HUES64 (cell line): ENCODE data around the gene SAMD1.
A peak's percentile ranks its signal among the peaks of the same experiment; 100 is the strongest.

Experiments
- H3K27ac ChIP-seq: 2 replicates; pipeline ENCODE4 v1.7.0; 2013; ENCODE audit warnings: low read depth, low read length, inconsistent platforms
- H3K27me3 ChIP-seq: 2 replicates; pipeline ENCODE4 v1.6.1; 2013; ENCODE audit warnings: mild to moderate bottlenecking, low read length; ENCODE audit not compliant: insufficient read depth
- H3K36me3 ChIP-seq: 2 replicates; pipeline ENCODE4 v1.6.1; 2013; ENCODE audit warnings: mild to moderate bottlenecking, low read length; ENCODE audit not compliant: insufficient read depth
- H3K4me1 ChIP-seq: 2 replicates; pipeline ENCODE4 v1.6.1; 2013; ENCODE audit warnings: mild to moderate bottlenecking, low read length, moderate library complexity; ENCODE audit not compliant: insufficient read depth
- H3K4me3 ChIP-seq: 2 replicates; pipeline ENCODE4 v1.5.1; 2013; ENCODE audit warnings: mild to moderate bottlenecking, low read length, moderate library complexity
- H3K9ac ChIP-seq: 2 replicates; pipeline ENCODE4 v1.6.1; 2013; ENCODE audit warnings: mild to moderate bottlenecking, low read depth, low read length
- H3K9me3 ChIP-seq: 2 replicates; pipeline ENCODE4 v1.6.1; 2013; ENCODE audit warnings: low read depth, low read length; ENCODE audit not compliant: insufficient read depth
- WGBS: fragments of 150-250, 120-280 bp; methylation state at CpG from one replicate; pipeline ENCODE4 v1.1.7; 2013; ENCODE audit warnings: missing lambda C conversion rate; 5-methylcytosine and 5-hydroxymethylcytosine counted together

The SAMD1 gene

DNA sequence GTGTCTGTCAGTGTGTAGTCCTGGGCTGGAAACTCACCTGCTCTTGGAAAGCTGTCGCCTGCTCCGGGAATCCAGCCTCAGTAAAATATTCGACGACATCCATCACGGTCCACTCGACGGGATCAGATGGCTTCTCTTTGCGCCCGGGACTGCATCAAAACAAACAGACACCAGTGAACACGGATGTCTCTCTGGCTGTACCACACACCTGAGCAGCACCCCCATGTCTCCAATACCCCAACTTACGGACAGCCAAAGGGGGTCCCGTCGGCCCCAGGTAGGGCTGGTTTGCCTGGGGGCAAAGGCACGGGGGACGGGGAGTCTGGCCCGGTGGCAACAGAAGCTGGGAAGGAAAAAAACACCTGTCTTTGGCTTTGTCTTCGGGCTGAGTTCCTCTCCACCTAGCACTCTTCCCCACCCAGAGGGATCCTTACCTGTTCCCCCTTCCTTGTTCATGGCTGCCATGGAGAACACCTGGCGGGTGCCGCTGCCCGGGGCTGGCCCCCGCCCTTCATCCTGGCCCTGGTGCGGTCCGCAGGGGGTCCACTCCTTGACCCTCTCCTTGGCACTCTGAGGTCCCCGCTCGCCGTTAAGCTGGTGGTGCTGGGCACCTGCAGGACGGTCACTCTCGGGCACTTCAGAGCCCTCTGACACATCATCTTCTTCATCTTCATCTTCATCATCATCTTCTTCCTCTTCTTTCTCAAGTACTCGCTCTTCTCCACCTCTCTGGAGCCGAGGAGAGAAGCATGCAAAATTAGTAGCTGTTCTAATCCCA, 1.7 kb downstream of the SAMD1 start:
- Histone ChIP-seq H3K27ac (no peak overlapping the region), H3K9ac (no peak overlapping the region)
- 89% methylated on average over 30 of the region's 30 CpGs for WGBS

DNA sequence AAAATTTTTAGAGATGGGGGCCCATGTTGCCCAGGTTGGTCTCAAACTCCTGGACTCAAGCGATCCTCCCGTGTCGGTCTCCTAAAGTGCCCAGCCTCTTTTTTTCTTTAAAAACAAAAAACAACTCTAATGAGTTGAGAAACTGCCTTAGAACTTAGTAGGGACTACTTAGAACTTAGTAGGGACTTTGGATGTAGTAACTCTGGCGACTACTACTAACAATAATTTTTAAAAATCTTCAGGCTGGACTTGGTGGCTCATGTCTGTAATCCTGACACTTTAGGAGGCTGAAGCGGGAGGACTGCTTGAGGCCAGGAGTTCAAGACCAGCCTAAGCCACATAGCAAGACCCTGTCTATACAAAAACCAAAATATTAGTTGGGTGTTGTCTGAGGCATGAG, 4.5 kb downstream of the SAMD1 start:
- WGBS, result 85% methylated on average over 5 of the region's 5 CpGs
- H3K27ac ChIP-seq, result no peak overlapping the region
- H3K9ac ChIP-seq, result no peak overlapping the region
- peaks cover 17% of the 10 kb centered on the region for H3K36me3 ChIP-seq
- H3K4me1 ChIP-seq, result peaks cover 3% of the 10 kb centered on the region; the same call in 1 of the 2 replicates
- H3K4me3 ChIP-seq, result peak overlapping the region; percentile 47; the same call in 1 of the 2 replicates
- H3K9me3 ChIP-seq, result no peaks in the 10 kb centered on the region
- peaks cover 6% of the 10 kb centered on the region for H3K27me3 ChIP-seq

More for the DNA sequence above, 1.7 kb downstream of the SAMD1 start:
- peak overlapping the region; percentile 69 for H3K4me3 ChIP-seq
- H3K9me3 ChIP-seq, result peaks cover 7% of the 10 kb centered on the region
- peaks cover 3% of the 10 kb centered on the region; the same call in 1 of the 2 replicates for H3K4me1 ChIP-seq
- H3K36me3 ChIP-seq, result peaks cover 17% of the 10 kb centered on the region
- peaks cover 6% of the 10 kb centered on the region for H3K27me3 ChIP-seq

GRCh38 chr19:14085309-14085995, 5.1 kb downstream of the SAMD1 start, which contains the start of gene C19orf67:
TSS of gene C19orf67 (minus strand) at chr19:14085783. CDS start at chr19:14085627, 156 bp downstream.
- WGBS, result 66% methylated on average over 54 of the region's 54 CpGs
- Histone ChIP-seq H3K27me3 (peaks cover 6% of the 10 kb centered on the region), H3K9ac (no peak within 1 kb of the TSS; the same call in 1 of the 2 replicates), H3K36me3 (peaks cover 17% of the 10 kb centered on the region), H3K9me3 (no peaks in the 10 kb centered on the region), H3K4me1 (peaks cover 3% of the 10 kb centered on the region; the same call in 1 of the 2 replicates), H3K27ac (no peak within 1 kb of the TSS), H3K4me3 (peak within 1 kb of the TSS; percentile 47)

GRCh38 chr19:14082675-14082960, 7.9 kb downstream of the SAMD1 start:
- WGBS, result 54% methylated on average over 1 of the region's 1 CpG
- Histone ChIP-seq H3K27me3 (peaks cover 2% of the 10 kb centered on the region; the same call in 1 of the 2 replicates), H3K27ac (no peak overlapping the region), H3K9ac (no peak overlapping the region), H3K4me3 (no peak overlapping the region), H3K36me3 (peaks cover 4% of the 10 kb centered on the region; the same call in 1 of the 2 replicates), H3K4me1 (no peaks in the 10 kb centered on the region), H3K9me3 (no peaks in the 10 kb centered on the region)

DNA sequence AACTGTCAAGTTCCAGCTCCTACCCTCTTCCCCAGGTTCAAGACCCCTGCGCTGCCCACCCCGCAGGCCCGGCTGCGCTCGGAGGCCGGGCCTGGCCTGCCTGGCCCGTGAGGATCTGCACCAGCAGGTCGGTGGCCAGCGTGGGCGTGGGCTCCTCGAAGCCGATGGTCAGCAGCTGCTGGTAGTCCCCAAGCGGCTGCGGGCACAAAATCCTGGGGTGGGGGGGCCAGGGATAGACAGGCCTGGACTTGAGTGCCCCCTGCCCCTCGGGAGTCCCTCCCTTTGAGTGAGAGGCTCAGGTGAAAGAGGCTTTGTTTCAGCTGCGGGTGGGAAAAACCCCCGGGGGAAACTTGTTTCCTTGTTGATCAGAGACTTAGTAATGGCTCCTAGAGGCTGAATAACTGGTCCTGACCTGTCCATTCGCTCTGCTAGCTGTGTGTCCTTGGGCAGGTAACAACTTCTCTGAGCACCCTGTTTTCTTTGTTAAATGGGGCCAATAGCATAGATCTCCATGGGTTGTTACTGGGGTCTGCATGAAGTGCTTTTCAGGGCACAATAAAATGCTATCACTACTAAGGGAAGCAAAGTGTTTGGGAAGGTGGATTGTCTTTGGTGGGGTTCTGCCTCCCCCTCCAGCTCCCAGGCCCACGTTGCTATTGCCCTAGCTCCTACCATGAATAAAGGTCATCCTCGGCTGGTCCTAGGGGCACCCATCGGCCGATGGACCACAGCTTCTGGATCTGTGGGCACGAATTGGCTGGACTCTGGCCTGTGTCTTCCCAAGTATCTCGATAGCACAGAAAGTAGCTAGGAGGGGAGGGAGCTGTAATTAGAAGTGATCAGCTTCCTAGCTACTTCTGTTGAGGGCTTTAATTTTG, 8.5 kb downstream of the SAMD1 start:
- H3K36me3 ChIP-seq, result no peaks in the 10 kb centered on the region
- H3K9ac ChIP-seq, result peak overlapping the region; percentile 46
- 35% methylated on average over 24 of the region's 24 CpGs for WGBS
- H3K27ac ChIP-seq, result no peak overlapping the region
- H3K9me3 ChIP-seq, result no peaks in the 10 kb centered on the region
- H3K27me3 ChIP-seq, result peaks cover 2% of the 10 kb centered on the region; the same call in 1 of the 2 replicates
- H3K4me1 ChIP-seq, result no peaks in the 10 kb centered on the region
- H3K4me3 ChIP-seq, result peak overlapping the region; percentile 73

DNA sequence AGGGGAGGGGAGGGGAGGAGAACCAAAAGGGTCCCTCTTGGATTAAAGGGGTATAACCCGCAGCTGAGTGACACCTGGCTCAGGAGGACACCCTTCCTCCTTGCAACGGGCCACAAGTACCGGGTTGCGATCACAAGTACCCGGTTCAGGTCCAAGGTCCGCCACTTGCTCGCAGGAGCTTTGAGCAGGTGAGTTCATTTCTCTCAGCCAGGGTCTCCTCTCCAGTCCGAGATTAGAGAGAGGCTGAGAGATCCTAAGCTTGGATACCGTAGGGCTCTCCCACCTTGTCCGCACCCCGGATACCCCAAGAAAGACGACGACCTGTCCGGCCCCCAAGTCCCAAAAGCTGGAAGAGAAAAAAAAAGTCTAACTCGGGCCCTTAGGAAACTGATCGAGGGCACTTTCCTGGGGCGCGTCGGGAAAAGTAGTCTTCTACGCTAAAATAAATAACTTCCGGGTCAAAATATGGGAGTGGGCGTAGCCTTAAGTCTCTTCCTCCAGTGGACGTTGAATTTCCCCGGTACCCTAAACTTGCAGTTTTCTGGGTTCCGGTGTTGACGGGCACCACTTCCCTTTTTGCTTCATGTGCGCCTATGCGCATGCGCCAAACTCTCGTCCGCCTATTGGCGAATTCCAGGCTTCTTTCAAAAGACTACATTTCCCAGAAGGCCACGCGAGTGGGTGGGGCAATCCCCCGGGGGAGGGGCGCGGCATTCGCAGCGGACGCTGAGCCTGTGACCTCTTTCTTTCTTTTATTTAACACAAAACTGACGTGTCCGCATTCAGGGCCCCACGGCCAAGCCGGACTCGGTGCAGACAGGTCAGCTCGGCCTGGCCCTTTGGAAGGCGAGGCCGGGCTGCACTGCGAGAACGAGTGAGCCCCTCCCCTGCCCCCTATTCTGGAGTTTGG, 9.4 kb downstream of the SAMD1 start:
- no peaks in the 10 kb centered on the region for H3K36me3 ChIP-seq
- WGBS, result 2% methylated on average over 50 of the region's 50 CpGs
- peak overlapping the region; percentile 73 for H3K4me3 ChIP-seq
- H3K27me3 ChIP-seq, result peaks cover 4% of the 10 kb centered on the region
- H3K27ac ChIP-seq, result 0 out of 2 replicates have a peak overlapping the region, but pooled peaks have one; percentile 19
- H3K9ac ChIP-seq, result peak overlapping the region; percentile 68
- H3K4me1 ChIP-seq, result no peaks in the 10 kb centered on the region
- H3K9me3 ChIP-seq, result no peaks in the 10 kb centered on the region

DNA sequence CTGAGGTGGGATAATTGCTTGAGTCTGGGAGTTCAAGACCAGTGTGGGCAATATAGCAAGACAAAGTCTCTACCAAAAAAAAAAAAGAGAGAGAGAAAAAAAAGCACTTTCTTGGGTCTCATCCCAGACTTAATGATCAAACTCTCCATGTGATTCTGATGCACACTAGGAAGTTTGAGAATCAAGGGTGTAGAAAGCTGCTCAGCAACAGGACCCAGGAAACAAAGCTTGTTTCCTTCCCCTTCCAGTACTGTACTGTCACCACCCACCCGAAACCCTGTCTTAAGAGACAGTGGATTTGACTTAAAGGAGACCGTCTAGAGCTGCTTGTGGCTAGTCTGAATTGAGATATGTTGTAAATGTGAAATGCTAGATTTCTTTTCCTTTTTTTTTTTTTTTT, 12.1 kb downstream of the SAMD1 start:
- H3K27me3 ChIP-seq, result peaks cover 30% of the 10 kb centered on the region
- H3K4me3 ChIP-seq, result no peak overlapping the region
- no peaks in the 10 kb centered on the region for H3K9me3 ChIP-seq
- H3K27ac ChIP-seq, result no peak overlapping the region
- H3K36me3 ChIP-seq, result no peaks in the 10 kb centered on the region
- no peaks in the 10 kb centered on the region; the same call in 1 of the 2 replicates for H3K4me1 ChIP-seq
- WGBS, result 100% methylated on average over 1 of the region's 2 CpGs
- no peak overlapping the region for H3K9ac ChIP-seq

DNA sequence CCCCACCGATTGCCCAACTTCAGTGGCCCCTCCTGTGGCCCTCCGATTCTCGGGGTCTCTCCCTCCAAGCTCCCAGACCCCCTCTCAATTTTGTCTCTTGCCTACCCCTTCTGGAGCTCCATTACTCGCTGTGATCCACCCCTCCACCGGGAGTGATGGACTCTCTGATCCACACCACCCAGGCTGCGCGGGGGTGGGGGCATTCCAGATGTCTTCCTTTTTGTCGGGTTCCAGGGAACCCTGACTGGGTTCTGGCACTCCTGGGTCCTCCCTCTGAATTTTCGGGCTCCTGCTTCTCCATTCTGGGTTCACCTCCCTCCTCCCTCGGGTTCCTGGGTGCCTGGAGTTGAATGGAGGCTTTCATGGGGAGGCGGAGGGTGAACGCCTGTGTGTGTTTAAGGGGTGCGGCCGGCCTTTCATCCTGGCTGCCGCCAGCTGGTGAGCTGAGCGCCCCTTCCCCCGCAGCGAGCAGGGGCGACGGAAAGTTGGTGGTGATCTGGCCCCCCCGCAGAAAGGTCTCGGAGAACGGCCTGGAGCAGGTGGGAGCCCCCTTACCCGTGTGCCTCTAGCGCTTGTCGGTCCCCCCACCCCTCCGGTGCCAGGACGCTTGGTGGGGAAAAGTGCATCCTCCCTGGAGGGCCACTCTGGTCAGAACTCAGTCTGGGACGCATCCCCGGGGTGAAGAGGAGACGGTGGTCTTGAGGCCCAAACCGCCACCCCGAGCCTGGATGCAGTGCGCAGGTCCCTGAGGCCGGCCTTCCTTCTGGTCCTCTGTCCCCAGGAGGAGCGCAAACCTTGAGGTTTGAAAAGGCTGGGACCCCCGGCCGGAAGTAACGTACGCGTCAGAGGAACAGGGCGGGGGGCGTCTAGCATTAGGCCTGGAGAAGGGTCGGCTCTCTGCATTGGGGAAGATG, 16.4 kb downstream of the SAMD1 start:
- Histone ChIP-seq H3K36me3 (no peaks in the 10 kb centered on the region), H3K4me1 (no peaks in the 10 kb centered on the region; the same call in 1 of the 2 replicates), H3K27me3 (peaks cover 56% of the 10 kb centered on the region), H3K27ac (no peak overlapping the region), H3K9ac (peak overlapping the region; percentile 40; the same call in 1 of the 2 replicates), H3K9me3 (no peaks in the 10 kb centered on the region), H3K4me3 (peak overlapping the region; percentile 58)
- WGBS, result 7% methylated on average over 43 of the region's 44 CpGs

- H3K4me3 ChIP-seq, result peak overlapping the region; percentile 58
- no peaks in the 10 kb centered on the region for H3K36me3 ChIP-seq
- H3K9ac ChIP-seq, result peak overlapping the region; percentile 40
- peaks cover 55% of the 10 kb centered on the region for H3K27me3 ChIP-seq
- no peaks in the 10 kb centered on the region for H3K9me3 ChIP-seq
- H3K27ac ChIP-seq, result no peak overlapping the region
- no peaks in the 10 kb centered on the region; the same call in 1 of the 2 replicates for H3K4me1 ChIP-seq
- WGBS, result under 1% methylated on average over 106 of the region's 106 CpGs
Measured at GRCh38 chr19:14073261-14073924, 17.2 kb downstream of the SAMD1 start.
